Medulla oblongata (tissue), 1 donor: ENCODE measurements around the gene MEIS1.
A peak's percentile ranks its signal among the peaks of the same experiment; 100 is the strongest.
"Not testable (repeated sequence)": the region's sequence is repeated elsewhere in the genome, so short reads cannot be mapped to it uniquely, and the experiment has no call there.

Experiments
- DNase-seq: peaks from one replicate; pipeline ENCODE4 v3.0.0-alpha.2; 2015; ENCODE audit errors: extremely low spot score

MEIS1 gene

DNA sequence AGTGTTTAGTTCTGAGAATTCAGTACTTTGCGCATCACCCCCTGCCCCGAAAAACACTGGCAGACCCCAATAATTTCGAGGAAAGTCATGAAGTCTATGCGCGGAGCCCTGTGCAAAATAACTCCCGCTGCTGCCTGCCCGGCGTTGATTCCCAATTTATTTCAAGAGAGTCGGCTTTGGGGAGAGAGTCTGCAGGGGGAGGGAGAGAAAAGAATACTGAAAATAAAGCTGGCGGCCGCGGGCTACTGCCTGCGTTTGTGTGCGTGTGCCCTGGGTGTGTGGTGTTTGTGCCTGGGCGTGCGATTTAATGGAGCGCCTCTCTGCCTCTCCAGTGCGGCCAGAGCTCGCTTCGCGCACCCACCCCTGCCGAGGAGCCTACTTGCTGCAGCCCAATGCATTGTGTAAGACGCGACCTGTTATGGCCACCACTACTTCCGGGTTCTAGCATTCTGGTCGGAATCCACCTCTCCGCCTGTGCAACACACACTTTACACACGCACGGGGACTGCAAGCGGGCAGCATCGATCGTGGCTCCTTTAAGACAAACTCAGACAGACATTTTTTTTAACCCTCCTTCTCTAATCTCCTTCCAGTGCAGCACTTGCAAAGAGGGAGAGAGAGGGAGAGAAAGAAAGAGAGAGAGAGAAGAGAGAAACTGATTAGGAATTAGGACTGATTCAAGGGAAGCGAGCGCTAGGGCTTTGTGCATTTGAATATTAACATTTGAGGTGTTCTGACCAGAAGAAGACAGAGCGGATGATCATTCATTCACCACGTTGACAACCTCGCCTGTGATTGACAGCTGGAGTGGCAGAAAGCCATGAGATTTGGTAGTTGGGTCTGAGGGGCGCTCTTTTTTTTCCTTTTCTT lies at the start of gene MEIS1:
TSS of gene MEIS1 (plus strand) at position 447 of the 870 bp plus-strand sequence. CDS start 732 bp downstream, outside the sequence.
- DNase-seq = peak; percentile 94

DNA sequence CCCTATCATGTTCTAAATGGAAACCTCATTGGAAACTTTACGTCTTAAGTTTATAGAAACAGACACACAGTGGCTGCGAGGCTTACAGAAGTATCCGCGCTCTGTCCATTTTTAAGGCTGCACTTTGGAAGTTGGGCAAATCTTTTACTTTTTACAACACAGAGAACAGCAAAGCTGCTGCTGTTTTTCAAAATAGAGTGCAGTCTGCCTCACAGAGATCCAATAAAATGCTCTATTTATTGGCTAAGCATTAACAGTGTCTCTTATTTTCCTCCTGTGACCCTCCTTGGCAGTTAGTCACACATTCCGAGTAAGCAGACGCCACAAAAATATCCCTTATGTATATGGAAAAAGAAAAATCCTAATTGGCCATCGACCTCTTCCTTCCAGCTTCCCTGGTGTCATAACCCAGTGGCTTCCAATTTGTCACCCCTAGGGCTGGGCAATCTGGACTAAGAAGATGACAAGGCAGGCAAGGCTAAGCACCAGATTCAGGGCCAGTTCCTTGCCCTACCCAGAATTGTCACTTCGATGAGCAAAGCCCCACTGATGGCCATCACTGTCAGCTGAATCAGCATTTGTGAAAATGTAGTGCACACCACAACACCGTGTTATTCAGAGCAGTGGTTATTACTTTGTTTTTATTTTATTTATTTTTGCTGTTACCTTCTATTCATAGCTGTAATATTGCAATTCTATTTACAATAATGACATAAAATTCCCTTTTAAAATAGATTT lies 47.7 kb upstream of the MEIS1 start:
- no peak for DNase-seq

DNA sequence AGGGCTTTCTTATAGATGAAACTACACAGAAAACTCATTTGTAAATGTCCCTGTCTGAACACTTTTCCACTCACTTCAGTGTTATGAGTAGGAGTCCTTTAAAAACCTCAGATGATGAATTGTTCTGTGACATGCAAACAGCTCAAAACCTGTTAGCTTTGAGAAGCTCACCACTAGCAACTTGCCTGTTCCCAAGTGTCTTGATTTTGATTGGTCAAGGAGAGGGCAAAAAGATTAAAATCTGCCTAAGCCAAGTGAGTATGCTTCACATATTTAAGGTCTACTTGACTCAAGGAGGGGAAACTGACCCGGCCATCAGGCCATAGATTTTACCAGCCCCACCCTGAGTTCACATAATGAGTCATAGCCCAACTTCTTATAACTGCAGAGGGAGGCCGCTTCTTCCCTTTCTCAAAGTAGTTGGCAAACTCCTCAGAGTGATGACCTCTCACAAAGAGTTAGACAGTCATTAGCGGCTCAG lies 45.2 kb upstream of the MEIS1 start:
- DNase-seq = no peak

DNA sequence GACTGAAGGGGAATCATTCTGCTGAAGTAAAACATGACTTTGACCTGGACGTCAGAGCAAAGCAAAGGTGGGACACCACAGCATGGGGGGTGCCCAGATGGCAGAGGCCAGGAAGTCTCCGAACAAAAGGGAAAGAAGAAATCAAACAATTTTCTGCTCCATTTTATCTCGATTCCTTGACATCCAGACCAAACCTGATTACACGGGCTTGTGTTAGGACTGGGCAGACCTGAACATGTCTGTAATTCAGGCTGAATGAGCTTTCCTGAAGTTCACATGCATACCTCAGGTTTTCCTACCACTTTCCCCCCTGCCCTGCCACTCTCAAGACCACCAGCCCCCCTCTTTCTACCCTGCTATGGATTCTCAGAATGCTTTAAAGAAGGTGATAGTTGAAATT lies 44.8 kb upstream of the MEIS1 start:
- no peak for DNase-seq

DNA sequence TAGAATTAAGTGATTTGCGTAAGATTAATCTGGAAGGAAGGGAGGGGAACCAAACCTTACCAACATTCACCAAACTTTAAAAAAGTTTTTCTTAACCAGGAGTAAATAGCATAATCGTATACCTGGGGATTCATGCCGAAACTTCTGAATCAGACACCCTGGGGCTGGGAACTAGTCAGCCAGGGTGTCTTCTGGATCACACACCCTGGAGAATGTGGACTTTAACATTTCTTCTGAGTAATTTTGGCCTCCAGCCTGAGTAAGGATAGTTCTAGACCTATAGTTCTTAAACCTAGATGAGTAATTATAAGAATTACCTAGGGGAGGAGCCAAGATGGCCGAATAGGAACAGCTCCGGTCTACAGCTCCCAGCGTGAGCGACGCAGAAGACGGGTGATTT lies 44.1 kb upstream of the MEIS1 start:
- no peak for DNase-seq

DNA sequence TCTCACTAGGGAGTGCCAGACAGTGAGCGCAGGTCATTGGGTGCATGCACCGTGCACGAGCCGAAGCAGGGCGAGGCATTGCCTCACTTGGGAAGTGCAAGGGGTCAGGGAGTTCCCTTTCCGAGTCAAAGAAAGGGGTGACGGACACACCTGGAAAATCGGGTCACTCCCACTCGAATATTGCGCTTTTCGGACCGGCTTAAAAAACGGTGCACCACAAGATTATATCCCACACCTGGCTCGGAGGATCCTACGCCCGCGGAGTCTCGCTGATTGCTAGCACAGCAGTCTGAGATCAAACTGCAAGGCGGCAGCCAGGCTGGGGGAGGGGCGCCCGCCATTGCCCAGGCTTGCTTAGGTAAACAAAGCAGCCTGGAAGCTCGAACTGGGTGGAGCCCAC lies 43.7 kb upstream of the MEIS1 start:
- not testable (repeated sequence) for DNase-seq

DNA sequence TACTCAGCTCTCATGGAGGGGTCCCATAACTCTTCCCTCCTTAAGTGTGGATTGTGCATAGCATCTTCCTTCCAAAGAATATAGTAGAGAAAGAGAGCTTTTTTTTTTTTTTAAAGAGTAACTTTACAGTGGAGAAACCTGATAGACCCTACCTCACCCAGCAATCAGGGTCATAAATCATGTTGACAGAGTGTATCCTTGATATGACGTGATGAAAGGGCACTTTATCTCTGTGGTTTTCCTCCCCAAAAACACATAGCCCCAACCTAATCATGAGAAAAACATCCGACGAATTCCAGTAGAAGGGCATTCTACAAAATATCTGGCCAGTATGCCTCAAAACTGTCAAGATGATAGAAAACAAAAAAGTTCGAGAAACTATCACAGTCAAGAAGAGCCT lies 29.5 kb upstream of the MEIS1 start:
- no peak for DNase-seq

DNA sequence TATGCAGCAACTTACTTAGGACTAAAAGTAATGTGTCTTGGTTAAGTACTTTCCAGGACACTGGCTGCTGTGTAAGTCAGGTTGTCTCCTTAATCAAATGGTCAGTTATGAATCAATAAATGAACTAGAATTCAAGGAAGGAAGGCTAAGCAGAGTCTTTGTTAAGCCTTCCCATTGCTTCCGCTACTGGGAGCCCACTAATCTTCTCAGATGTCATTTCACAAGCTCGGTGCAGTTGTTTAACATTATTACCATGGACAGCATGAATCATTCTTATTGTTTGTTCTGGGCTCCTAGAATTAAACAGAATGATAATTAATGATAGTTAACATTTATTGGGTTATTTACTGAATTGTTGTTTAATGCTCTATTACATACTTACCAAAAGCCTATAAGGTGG lies 26.0 kb upstream of the MEIS1 start:
- DNase-seq = no peak

DNA sequence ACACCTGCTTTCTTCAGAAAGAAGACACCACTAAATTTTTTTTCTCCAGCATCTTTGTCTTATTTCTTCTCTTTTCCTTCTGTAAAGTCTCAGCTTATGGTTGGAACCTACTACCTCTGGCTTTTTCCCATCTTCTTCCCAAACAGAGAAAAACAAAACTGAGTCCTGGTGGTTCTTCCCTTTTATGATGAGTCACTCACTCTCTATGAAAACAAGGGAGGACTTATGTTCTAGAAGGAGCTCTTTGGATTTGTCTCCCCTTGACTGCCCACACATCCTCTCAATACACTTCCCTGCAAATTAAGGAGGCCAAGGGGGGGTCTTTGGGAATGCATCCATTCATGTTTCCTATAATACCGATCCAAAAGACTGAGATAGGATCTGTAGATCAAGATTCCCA lies 22.1 kb upstream of the MEIS1 start:
- no peak for DNase-seq

DNA sequence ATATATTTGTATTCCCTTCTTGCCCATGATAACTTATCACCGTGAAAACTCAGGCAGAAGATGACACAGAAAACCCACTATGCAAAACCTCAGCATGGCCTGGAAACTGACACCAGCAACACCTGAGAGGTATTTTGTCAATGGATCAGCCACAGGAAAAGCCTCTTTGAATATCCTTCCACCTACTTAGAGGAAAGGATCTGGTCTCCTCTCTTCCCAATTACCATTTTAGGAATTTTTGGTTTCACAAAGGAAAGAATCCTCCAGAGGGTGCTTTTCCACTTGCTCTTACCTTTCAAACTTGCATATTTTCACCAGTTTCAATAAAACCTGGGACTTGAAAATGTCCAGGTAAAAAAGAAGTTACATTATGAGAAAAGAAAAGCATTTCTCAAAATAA lies 20.0 kb upstream of the MEIS1 start:
- no peak for DNase-seq

DNA sequence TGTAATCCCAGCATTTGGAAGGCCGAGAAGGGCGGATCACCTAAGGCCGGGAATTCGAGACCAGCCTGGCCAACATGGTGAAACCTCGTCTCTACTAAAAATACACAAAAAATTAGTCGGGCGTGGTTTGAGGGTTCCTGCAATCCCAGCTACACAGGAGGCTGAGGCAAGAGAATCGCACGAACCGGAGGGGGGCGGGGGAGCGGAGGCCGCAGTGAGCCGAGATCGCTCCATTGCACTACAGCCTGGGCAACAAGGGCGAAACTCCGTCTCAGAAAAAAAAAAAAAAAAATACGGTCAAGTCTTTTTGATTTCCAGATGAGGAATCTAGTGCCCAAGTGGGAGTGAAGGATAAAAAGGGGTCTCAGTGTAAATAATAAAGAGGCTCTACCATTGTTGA lies 16.5 kb upstream of the MEIS1 start:
- DNase-seq = no peak

DNA sequence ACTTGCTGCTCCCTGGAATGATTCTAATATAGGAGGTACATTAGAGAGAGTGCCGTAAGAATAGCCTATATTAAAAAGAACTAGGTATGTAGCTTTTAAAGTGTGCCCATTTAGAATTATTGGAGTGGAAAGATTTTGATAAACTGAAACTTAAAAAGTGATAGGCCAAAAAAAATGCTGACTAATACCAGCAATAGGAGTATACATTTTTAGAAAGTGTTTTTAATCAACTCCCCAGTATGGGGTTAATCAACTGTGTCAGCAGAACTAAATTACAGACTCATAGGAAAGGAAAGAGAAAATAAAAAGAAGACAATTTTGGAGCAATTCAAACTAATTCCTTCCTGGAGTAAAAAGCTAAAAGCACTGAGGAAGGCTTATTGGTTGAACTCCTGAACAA lies 13.3 kb upstream of the MEIS1 start:
- DNase-seq = no peak

DNA sequence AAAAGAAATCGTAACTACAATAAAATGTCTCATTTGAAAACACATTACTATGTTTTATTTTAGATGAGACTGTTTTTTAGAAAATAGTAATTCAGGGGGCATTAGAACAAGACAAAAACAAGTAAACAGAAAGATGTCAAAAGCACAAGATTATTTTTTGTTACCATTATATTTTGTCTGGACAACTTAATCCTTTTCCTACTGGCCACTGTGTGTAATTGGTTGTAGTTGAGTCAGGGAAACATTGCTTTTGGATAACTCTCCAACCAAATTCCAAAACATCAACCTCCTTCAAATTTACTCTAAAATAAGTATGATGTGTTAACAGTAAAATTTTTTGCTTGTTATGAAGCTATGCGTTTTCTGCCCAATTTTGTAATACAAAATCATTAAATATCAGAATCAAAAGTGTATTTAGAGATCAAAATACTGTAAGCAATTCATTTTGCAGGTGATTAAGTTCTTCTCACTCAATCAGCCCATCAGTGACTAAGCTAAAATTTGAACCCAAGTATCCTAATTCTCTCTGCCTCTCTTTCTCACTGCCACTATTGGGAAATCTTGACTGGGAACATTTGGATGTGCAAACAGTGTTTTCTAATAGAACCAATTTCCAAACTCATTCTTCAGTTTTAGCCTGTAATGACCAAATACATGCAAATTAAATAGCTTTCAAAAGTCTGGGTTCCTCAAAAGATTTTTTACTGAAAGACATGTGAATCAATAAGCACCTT lies 11.4 kb upstream of the MEIS1 start:
- no peak for DNase-seq

DNA sequence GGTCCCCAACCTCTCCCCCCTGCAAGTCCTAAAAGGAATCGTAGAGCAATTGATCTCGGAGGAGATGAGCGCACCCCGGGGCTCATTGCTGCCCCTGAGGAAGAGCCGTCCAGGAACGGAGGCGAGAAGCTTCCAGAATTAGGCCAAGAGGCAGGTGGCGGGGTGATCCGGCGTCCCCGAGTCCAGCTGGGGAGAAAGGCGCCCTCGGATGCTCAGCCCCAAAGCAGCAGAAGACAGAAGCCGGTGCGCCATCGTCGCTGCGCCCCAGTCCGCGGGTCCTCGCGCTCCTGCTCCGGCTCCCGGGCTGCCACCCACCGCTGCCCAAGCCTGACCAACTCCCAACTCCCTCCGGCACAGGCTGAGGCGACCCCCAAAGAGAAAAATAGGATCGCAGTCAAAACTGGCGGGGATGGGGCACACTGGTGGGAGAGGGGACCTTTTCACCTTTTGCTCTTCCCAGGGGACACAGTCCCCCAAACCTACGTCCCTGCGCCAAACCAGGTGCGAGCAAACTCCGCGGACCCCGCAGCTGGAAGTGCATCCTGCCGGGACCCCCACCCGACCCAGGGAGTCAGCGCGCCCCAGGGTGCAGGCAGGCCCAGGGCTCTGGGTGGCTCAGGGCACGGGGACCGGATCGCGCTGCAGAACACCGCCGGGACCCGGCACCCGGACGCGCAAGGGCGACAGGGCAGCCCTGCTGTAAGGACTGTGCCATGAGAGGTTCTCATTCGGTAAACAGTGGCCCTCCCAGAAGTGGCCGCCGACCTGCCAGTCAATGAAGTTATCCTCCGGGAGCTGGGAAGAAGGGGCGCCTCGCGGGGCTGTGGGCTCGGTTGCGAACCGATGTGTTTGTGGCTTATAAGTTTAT lies 8.4 kb upstream of the MEIS1 start:
- DNase-seq = no peak

DNA sequence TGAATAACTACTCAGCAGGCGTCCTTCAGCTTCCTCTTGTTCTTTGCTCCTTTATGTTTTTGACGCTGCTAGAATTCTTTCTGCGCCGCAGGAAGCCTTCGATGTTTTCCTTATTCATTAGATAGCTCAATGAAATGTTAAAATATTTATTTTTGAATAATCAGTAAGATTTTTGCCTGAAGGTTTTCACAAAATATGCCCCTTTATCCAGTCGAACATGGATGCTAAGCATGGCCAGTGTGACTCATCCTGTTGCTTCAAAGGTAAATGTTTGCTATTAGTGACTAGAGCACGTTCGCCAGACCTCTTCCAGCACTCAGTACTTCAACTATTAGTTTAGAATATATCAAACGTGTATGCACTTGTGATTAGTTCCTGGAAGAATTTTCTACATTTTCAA lies 7.6 kb upstream of the MEIS1 start:
- DNase-seq = no peak

DNA sequence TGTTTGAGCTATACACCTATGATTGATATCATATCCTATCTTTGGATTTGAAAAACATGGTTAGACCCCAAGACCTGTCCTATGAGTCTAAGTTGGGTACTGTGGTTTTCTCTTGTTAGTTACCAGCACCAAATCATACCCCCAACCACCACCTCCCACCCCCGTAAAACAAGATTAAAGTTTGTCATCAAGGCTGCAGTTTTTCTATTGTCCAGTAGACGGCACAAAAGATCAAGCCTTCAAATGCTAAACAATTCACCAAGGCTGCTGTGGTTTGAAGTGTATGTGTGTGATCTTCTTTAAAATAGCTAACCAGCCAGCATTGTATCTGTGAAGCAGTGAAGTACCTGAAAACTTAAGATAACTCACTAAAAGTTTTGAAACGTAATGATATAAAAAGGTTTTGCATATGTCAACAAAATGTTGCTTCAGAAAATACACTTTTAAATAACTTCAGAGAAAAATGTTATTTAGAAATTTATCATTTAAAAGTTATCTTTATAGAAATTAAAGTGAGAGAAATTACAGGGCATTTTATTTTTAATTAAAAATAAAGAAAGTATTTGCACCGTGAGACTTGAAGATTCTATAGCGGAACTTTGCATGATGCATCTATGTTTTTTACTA lies 5.8 kb upstream of the MEIS1 start:
- peak; percentile 87 for DNase-seq

DNA sequence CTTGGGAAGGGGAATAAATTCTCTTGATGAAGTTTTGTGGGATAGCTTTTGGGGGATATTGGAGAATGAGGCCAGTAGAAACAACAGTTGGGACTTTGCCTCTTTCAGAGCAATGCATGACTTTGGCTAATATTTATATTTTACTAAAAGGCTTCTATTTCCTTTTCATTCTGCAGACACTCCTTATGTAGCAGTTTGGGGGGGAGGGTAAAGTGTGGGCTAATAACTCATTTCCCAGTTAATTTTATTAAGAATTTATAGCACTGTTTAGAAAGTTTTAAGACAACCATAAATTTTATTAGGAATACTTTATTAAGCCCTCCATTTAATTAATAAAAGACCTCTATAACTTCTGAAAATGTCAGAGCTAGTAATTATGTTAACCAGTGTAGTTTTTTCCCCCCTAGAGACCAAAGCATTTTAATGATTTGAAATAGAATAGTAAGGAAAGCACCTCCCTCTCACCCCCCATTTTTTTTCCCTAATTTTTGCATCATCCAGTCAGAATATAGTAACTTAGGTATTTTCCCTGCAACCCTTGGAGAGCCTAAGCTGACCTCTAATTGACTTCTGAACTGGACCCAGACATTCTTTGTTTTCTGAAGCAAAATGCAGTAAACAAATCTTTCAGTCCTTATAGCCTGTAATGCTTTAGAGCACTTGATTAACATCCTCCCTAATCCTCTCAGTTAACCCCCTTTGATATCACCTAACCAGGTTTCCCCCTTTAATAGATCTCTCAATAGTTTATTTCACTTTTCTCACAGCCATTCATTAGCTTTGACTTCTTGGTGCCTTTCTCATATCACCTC lies 5.0 kb upstream of the MEIS1 start:
- DNase-seq = no peak

DNA sequence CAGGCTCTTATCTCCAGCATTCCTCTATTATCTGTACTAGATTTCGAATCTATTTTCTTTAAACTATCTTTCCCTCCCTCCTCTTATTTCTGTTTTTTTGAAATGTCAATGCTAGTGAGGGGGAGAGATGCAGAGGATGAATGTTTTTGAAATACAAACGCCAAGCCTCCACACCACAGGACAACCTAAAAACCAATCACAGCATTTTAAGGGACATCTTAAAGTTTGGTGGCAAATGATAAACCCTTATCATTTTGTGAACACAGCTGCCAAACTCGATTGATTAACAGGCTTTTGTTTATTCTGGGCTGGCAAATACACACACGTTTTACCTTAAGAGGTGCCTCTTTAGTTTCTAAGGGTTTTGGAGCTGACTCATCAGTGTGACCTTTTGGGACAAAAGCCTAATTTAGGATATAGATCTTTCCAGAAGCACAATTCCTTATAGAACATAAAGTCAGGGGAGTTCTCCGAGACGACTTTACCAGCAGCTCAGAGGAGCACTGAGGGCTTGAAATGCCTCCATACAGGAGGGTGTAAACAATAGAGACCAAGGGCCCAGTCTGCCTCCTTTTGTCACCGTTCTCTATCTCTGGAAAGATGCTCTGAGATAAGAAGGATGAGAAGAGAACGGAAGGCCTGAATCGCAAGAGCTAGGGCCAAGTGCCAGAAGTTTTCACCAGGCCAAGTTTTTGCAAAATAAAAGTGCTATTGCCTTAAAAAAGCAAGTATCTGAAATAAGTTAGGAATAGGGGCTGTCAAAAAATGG lies 4.2 kb upstream of the MEIS1 start:
- DNase-seq = no peak

DNA sequence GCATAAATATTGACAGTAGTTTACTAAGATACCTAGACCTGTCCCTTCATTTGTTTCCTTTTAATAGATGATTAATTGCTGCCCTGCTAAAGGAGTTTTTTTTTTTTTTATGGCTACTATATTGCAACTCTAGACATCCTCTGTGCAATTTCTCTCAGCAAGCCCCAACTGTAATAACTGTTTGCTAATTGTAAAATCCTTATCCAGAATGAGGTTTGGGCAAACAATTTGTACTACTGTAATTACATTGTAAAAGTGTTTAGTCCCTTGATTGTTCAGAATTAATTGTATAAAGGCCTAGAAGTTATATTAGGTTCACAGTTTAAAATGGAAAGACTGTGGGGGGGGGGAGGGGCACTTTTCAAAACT lies 3.7 kb upstream of the MEIS1 start:
- DNase-seq = no peak
